CD4-positive, alpha-beta T cell treated with Interleukin-17A for 4 hours (primary cell): ENCODE data around the gene NRN1.
"Not testable (repeated sequence)": the region's sequence is repeated elsewhere in the genome, so short reads cannot be mapped to it uniquely, and the experiment has no call there.

Experiments used
- DNase-seq: peaks from one replicate; pipeline ENCODE4 v3.0.0-alpha.2; 2020; ENCODE audit warnings: mixed read lengths

Gene NRN1, protein sequence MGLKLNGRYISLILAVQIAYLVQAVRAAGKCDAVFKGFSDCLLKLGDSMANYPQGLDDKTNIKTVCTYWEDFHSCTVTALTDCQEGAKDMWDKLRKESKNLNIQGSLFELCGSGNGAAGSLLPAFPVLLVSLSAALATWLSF

DNA sequence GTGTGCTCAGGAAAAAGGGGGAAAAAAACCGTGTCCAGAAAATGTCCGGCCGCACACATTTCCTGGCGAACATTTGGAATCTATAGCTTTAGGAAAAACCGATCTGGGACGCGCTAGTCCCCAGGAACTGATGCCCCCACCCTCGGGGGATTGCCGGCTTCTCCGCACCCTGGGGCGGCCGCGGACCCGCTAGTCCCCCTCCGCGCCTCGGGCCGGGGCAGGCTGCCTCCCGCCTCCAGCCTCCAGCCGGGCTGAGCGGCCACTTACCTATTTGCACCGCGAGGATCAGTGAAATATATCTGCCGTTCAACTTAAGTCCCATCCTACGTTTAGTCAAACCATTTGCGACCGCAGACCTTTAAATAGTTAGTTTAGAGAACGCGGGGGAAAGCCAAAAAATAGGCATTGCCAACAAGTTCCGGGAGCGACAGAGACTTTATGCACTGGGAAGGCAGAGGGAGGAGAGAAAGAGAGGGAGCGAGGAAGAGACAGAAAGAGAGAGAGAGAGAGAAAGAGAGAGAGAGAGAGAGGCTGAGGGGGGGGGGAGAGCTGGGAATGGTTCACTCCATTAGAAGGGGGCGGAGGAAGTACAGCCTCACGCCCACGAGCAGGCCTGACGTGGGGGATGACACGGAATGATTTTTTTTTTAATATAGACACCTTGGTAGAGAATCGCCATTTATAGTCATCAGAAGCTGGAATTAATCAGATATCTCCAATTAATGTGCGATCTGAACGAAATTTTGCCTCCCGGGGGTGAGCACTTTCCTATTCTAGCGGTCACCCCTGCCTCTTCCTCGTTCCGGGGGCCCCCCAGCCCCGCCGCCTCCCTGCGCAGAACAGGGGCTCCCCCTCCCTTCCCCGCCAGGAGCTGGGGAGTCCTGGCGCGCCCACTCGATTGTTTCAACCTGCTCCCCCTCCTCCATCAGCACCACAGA lies at the start of gene NRN1:
TSS of gene NRN1 (minus strand) at position 498 of the 938 bp plus-strand sequence. CDS start at position 322, 176 bp downstream.
- DNase-seq: no peak

DNA sequence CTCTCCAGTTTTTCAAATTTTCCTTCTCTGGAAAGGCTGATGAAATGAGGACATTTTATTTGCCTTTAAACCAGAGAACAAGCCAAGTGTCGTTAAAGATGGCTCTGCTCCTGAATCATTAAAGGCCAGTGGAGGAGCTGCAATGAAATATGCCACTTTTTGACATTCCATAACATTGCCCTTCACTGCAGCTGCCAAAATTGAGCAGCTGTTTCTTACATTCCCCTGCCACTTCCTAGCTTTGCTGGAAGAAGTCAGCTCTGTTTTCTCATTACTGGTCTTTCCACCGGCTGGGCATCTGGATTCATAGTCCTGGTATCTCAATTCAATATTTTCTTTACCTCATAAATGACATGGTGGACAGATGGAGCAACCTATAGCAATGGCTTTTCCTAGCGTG lies 45.5 kb upstream of the NRN1 start:
- DNase-seq: no peak

DNA sequence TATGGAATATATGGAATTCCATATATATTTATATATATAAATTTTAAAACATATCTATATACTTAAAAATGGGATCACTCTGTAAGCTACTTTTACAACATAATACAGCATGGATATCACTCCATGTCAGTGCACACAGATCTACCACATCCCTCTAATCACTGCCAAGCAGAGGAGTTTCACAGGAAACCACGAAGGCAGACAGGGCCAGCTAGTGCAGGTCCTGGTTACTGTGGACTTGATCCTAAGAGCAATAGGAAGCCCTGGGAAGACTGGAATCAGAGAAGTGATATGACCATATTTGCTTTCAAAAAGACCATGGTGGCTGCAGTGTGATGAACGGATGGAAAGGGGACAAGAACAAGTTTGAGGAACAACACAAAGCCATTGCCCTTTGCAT lies 40.0 kb upstream of the NRN1 start:
- DNase-seq: no peak

DNA sequence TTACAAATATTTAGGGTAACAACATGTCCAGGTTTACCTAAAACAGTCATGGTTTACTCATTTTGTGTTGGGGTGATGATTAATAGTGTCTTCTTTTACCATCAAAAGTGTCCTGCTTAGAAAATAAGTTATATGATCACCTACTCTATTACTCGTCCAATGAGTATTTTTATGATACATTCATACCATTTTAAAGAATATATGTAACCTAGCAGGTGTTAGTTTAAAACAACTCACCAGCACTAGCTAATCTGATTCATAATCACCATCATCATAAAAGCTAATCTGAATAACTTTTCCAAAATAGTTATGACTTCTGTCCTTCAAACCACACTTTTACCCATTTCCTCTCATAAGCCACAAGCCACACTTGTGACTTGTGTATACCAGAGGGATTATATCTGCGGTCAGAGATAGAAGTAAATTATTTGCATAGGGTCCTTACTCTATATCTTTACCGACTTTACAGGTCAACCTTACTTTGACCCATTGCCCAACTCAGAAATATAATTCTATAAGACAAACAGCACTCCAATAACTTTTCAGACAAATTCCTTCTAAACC lies 33.3 kb upstream of the NRN1 start:
- no peak for DNase-seq

DNA sequence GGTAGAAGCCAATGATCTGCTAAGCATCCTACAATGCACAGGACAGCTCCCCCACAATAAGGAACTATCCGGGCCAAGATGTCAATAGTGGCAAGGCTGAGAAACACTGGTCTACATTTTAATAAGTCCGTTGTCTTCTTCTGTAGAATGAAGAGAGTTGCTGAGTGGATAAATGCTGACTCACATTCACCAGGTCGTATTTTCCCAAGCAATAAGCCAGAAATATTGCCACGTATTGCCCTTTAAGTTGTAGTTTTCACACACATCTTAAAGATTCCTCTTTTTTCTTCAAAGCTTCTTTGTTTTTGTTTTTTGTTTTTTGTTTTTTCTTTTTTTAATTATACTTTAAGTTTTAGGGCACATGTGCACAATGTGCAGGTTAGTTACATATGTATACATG lies 30.5 kb upstream of the NRN1 start:
- DNase-seq: no peak

DNA sequence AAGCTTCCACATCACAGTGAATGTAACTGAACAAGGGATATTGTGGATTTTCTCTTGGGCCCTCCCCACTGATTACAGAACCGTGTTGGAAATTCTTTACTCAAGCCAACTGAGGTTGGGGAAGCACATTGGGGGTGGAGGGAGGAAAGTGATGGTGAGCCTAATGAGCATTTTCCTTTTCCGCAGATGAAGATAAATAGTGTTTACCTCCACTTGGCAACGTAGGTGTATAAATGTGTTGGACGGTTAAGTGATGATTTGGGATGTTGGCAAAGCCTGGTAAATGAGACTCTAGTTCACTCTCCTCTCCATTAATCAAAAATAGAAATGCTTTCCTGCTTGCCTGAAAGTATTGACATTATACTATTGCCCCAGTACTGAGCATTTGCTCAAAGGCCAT lies 27.1 kb upstream of the NRN1 start:
- no peak for DNase-seq

DNA sequence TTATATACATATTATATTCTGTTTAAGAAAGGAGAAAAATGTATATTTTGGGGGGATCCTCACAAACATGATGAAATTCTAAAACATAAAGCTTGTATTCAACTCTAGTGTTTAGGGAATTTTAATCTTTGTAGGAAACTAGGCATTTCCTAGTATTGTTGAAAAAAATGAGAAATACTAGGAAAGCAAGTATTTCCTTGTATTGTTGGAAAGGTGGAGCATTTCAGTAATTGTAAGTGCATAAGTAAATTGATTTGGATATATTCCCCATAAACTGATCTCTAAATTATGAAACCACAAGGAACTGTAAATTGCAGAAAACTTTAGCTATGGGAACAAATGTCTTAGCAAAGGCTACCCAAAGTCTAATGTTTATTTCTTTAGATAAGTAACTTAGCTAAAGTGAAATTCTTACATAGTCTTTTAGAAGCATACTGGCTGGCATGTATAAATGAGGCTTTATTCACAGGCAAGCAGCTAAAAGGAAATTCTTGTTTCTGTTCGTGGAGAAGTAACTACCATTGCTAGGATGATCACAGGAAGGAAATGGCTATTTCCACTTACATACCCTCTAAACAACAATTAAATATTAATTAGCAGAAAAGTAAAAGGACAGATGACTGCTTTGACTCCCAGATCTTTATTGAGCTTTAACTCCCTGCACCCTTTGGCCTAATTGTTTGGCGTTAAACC lies 19.9 kb upstream of the NRN1 start:
- no peak for DNase-seq

DNA sequence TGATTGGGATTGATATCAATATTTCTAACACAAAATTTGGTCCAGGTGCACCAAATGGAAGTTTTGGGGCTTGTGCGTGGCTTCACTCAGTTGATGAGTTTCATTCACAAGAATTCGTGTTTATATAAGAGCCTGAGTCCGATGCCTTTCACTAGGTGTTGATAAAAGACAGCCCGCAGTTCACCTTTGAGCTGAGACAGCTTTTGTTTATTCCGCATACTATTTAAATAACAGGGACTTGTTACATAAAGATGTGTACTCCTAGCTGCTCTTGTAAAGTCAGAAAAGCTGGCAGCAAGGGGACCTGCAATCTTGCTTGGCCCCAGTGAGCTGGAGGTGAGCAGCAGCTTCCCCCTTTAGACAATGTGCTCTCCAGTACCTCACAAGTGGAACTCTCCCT lies 19.0 kb upstream of the NRN1 start:
- no peak for DNase-seq

DNA sequence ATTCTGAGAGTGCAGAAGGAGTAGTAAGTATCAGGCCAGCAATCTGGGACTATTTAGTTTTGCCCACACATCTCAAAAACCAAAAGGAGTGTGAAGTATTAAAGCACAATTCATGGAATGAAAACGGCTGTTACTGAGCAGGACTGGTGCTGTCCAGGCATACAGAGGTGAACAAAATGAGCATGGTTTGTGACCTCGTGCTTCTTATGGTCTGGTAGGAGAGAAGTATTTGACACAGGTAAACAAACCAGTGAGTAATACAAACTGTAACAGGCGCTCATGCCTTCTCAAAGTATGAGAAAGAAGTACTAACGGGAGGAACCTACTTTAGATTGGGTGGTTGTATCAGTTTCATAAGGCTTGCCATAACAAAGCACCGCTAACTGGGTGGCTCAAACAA lies 17.5 kb upstream of the NRN1 start:
- DNase-seq: no peak

DNA sequence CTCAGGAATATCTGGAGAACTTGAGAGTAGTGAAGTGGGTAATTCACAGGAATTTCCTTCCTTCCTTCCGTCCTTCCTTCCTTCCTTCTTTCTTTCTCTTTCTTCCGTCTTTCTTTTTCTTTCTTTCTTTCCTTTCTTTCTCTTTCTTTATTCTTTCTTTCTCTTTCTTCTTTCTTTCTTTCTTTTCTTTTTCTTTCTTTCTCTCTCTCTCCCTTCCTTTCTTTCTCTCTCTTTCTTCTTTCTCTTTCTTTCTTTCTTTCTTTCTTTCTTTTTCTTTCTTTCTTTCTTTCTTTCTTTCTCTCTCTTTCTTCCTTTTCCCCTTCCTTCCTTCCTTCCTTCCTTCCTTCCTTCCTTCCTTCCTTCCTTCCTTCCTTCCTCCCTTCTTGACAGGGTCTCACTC lies 16.1 kb upstream of the NRN1 start:
- DNase-seq: not testable (repeated sequence)

DNA sequence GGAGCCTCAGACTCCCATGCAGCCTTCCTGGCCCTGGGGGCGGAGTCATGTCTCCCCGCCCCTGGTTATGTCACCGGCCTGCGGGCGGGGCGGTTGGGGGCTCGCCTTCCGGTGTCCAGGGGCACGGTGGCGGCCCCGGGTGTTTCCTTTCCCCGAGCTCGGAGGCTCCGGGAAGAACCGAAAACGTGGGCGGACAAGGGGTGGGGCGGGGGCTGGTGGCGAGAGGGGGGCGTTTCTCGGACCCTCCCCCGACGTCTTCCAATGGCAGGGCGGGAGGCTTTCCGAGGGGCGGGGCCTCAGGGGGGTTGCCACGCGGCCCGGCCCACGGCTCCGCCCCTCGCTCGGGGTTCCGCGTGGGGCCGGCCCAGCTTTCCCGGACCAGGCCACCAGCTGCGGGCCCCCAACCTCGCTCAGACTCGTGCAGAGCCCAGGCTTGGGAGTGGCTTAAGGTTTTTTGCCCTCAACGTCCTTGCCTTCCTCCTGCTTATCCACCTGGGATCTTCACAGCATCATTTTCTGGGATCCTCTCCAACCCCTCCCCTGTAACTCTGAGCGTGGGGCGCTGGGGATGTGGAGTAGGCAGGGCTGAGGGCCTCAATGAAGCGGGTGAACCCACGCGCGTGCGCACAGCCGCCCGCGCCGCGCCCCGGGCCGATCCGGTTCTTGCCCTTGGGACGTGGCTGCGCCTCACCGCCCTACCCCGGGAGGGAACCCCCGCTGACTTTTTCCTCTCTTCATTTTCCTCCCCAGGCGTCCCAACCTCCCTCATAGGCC lies 2.1 kb upstream of the NRN1 start:
- peak; percentile 54 for DNase-seq

DNA sequence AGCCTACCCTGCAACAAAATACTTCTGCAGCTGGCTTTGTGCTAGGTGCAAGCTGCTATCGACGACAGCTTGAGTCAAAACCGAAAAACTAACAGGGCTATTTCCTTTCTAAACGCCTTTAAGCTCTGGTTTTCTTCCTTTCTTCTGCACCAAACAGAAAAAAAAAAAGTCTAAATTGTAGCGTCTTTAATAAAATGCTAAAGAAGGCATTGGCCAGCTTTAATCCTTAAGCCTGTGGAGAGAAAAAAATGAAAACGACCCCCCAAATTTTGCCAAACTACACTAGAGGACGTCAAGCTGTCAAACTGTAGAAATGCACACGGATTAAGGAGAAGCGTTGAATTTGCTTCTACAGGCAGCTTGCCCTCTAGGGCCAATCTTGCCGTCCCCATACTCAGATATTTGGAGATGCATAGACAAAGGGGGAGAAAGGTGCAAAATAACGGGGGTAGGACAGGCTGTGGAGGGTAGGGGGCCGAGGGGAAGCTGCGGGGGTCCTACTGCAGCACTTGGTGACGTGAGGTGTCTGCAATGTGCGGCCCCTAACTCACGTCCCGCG lies 1.4 kb upstream of the NRN1 start:
- no peak for DNase-seq

DNA sequence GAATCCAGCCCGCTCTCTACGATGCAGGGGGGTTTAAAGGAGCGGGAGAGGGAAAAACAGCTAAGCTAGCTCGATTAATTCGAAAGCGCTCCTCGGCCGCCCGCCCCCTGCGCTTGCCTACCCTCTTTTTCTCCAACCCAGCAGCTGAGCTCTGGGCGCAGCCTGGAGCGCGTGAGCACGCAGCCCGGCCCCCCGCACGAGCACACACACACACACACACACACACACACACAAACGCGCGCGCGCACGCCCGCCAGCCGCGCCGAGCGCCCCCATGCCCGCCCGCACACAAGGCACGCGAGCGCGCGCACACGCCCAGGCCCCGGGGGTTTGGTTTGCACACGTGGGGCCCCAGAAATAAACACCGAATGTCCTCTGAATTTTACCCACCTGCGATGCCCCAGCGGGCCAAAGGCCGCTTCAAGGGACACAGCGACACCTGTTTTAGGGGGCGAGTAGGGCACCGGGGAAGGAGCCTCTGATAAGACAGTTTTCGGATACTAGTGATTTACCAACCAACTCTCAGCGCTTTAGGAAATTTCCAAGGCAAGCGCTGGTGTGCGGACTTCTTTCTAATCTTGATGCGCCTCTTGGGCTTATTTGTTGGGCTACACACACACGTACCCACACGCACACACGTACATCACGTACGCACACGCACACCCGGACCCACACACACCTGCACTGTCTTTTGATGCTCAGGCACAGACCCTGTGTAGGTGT lies 802 bp upstream of the NRN1 start:
- DNase-seq: no peak

DNA sequence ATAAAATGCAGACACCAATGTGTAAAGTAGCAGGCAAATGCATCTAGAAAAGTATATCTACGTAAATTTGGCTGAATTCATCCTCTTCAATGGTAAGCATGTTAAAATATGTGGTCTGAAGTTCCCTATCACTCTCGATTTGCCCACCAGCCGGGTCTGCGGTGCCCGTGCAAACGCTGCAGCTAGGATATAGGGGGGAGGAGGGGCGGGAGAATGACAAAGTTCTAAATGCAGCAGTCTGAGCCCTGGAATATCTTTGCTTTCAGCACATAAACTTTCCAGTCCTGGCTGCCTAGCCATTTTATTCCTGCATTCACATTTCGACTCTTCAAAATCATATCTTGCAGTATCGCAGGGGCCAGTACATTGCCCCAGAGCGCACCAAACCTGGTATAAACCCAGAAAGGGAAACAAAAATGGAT lies 708 bp downstream of the NRN1 start:
- no peak for DNase-seq

DNA sequence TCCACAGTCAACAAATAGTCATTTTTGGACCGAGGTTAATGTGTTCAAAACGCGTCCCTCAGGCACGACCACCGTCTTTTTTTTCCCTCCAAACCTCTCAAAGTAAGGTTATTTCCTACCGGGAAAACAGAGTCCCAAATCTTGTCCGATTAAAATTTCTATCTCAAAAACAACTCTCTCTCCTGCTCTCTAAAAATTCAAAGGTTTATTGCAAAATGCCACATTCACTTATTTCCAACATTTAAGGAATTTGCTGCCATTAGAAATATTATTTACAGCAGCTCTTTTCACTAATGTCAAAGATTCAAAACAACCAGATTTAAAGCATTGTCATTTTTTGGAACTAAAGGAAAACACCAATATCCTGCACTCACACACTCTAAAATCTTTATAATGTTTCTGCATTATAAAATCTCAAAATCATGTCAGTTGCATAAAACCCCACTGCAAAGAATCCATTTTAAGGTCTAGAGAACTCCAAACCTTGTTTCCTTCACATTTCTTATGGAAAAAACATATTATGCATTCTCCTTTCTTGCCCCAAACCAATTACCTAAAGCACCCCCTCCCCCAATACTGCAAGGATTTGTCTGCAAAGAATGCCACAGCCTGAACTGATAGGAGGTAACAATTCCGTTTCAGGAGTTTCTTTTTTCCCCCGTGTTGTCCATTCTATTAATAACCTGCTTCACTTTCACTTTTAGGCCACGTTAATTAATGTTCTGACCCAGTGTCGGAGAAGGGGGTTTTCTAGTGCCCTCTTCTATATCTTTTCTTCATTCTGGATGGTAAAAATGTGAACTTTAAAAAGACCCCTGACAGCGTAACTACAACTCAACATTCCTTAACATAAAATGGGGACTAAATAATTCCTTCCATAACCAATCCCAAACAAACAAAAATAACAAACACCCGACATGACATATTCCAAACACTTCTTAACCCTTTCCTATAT lies 1.4 kb downstream of the NRN1 start:
- DNase-seq: no peak

DNA sequence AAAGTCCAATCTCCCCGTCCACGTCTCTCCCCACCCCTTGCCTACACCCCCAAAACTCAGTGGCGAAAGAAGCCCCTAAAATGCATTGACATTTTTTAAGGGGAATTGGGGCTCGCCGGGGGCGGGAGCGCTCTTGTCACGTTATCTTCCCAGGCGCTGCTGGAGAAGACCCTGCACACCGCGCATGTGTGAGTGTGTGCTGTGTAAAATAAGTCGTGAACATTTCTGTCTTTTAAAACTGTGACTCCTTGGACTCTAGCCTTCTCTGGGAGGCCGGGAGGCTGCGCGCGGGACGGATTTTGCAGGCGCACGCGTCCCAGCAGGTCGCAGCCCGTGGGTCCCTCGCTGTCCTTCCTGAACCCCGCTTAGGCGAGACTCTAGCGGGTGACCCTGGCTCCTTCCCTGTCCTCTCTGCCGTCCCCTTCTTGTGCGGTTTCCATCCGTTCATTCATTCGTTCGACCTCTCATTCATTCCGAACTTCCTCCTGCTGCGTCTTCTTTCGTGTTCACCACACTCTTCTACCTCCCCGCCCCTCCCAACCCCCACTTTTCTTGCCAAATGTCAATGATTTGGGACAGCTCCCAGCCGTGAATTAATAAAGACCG lies 2.2 kb downstream of the NRN1 start:
- no peak for DNase-seq

DNA sequence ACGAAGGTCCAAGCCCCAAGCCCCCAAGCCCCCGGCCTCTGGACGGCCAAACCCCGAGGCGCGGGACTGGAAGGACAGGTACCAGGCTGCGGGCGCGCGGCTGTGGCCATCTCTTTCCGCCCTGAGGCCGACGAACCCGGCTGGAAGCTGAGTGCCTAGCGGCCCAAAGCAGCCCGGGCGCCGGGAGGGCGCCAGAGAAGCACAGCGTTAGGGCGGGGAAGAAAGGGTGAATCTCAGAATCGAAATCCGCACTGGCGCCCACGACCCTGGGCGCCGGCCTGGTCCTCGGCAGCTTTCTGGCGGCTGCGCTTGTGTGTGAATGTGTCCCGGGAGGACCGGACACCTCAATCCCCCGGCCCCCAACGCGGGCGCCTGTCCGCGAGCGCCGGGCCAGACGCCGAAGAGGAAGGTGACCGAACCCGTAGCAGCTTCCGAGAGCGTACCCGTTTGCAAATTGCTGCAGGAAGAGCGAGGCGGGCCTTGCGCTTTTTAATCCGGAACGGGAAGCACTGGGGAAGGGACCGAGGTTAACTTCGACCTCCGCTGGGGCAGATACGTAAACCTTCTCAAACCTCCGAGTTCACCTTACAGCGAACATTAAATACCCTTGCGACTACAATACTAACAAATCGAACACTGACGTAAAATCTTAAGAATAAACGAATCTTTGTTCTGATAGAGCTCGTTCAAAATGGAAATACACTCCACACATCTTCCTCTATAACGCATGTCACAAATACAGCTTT lies 2.9 kb downstream of the NRN1 start:
- DNase-seq: peak; percentile 53

DNA sequence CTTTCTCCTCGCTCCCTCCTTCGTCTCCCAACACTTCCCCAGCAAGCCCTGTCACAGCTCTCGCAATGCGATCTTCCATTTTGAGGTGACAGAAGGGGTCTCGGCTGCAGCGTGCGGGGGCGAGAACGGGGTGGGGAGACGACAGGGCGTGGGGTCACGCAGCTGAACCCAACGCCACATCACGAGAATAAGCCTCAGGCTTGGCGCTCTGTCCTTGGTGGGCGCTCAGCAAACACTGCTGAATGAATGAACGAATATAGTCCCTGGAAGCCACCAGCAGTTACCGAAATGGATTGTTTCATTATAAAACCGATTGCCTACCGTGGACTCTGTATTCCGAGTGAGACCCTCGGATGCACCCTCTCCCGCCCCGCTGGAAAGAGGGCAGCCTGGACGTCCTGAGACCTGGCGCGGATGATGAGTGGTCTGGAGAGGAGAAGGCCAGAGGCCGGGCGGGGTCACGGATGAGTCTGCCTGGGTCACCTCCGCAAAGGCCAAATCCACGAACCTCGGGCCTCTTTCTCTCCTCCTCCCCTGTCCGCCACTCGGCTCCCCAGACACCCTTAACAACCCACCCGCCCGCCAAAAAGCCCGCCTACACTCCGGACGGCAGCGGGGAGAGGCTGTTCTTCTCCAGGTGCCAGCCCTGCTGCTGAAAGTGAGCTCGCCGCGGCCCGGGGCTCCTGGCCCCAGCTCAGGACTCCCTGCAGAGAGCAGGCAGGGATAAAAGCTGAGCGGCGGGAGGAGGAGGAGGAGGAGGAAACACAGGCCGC lies 3.7 kb downstream of the NRN1 start:
- no peak for DNase-seq
